Karpas-422 (cell line): ENCODE results near the gene PHF20. TPM values are rescaled to one million over a fixed set of nuclear protein-coding genes. Genes with fewer than 3 reads are reported as not detected.

Experiments
- DNase-seq: peaks from one replicate; pipeline ENCODE4 v3.0.0-alpha.2; 2015
- H2AFZ ChIP-seq: fragments of 200-600 bp; sonication (generic); 2 replicates; pipeline ENCODE4 v1.6.1; 2014; ENCODE audit warnings: antibody characterized with exemption, low read length, mixed read lengths
- H3K27ac ChIP-seq: fragments of 200-600 bp; sonication (generic); 2 replicates; pipeline ENCODE4 v1.5.1; 2014; ENCODE audit warnings: mild to moderate bottlenecking, low read length, moderate library complexity
- H3K27me3 ChIP-seq: fragments of 200-600 bp; sonication (generic); 2 replicates; pipeline ENCODE4 v1.6.1; 2014; ENCODE audit warnings: low read length, mixed read lengths
- H3K36me3 ChIP-seq: fragments of 200-600 bp; sonication (generic); 2 replicates; pipeline ENCODE4 v1.6.1; 2014; ENCODE audit warnings: low read length, mixed read lengths; ENCODE audit not compliant: insufficient read depth
- H3K4me1 ChIP-seq: fragments of 200-600 bp; sonication (generic); 2 replicates; pipeline ENCODE4 v1.6.1; 2014; ENCODE audit warnings: mild to moderate bottlenecking, low read length, mixed read lengths
- H3K4me2 ChIP-seq: fragments of 200-600 bp; sonication (generic); 2 replicates; pipeline ENCODE4 v1.6.1; 2014; ENCODE audit warnings: low read length, low read depth, mild to moderate bottlenecking; ENCODE audit not compliant: poor library complexity, severe bottlenecking
- H3K4me3 ChIP-seq: fragments of 200-600 bp; sonication (generic); 2 replicates; pipeline ENCODE4 v1.5.1; 2014; ENCODE audit warnings: mild to moderate bottlenecking, antibody characterized with exemption, low read length, mixed read lengths
- H3K79me2 ChIP-seq: fragments of 200-600 bp; sonication (generic); 2 replicates; pipeline ENCODE4 v1.6.1; 2014; ENCODE audit warnings: mild to moderate bottlenecking, low read length, mixed read lengths
- H3K9ac ChIP-seq: fragments of 200-600 bp; sonication (generic); 2 replicates; pipeline ENCODE4 v1.6.0; 2014; ENCODE audit warnings: low read length
- H3K9me2 ChIP-seq: fragments of 200-600 bp; sonication (generic), shearing (Covaris generic); replicated peaks from 2 replicates; pipeline ENCODE4 v1.6.0; 2014; ENCODE audit warnings: mild to moderate bottlenecking, low read length, moderate library complexity; ENCODE audit not compliant: insufficient read depth
- H3K9me3 ChIP-seq: fragments of 300-700, 200-600 bp; sonication (generic); 2 replicates; pipeline ENCODE4 v1.6.1; 2014; ENCODE audit warnings: low read length, mixed read lengths
- H4K20me1 ChIP-seq: fragments of 200-600 bp; sonication (generic); 2 replicates; pipeline ENCODE4 v1.6.1; 2014; ENCODE audit warnings: mild to moderate bottlenecking, antibody characterized with exemption, low read length, low read depth; ENCODE audit not compliant: insufficient read depth
- total RNA-seq: library from RNA; depleted of rRNA; stranded (reverse); fragments of >200 nt; shearing (Covaris generic); gene quantifications from 2 replicates; pipeline ENCODE4 v1.2.3, GENCODE V29; 2014; ENCODE audit warnings: low replicate concordance

PHF20 gene
- total RNA-seq, 1 experiment from 2014 or later = 27.8 TPM

- Histone ChIP-seq H3K4me3 (no peak overlapping the region), H3K4me1 (peaks cover 7% of the 10 kb centered on the region), H3K36me3 (peaks cover 16% of the 10 kb centered on the region; the same call in 1 of the 2 replicates)
These were observed 146.2 kb downstream of the PHF20 start for GRCh38 chr20:35918021-35918420.

GRCh38 chr20:35920523-35920922, 148.7 kb downstream of the PHF20 start:
- Histone ChIP-seq H3K4me3 (no peak overlapping the region), H3K36me3 (peaks cover 7% of the 10 kb centered on the region; the same call in 1 of the 2 replicates), H3K4me2 (no peak overlapping the region), H3K4me1 (peaks cover 7% of the 10 kb centered on the region), H3K9me3 (no peaks in the 10 kb centered on the region), H3K9ac (no peak overlapping the region), H3K9me2 (no peaks in the 10 kb centered on the region), H3K27ac (no peak overlapping the region), H3K79me2 (no peaks in the 10 kb centered on the region; the same call in 1 of the 2 replicates), H4K20me1 (no peaks in the 10 kb centered on the region), H2AFZ (no peak overlapping the region), H3K27me3 (no peaks in the 10 kb centered on the region)
- no peak for DNase-seq

More at GRCh38 chr20:35918021-35918420, 146.2 kb downstream of the PHF20 start:
- Histone ChIP-seq H3K27me3 (no peaks in the 10 kb centered on the region), H3K9me3 (no peaks in the 10 kb centered on the region), H3K4me2 (no peak overlapping the region), H3K27ac (no peak overlapping the region), H3K9ac (no peak overlapping the region), H3K9me2 (no peaks in the 10 kb centered on the region), H2AFZ (no peak overlapping the region), H3K79me2 (no peaks in the 10 kb centered on the region; the same call in 1 of the 2 replicates), H4K20me1 (no peaks in the 10 kb centered on the region)
- DNase-seq = no peak

GRCh38 chr20:35929301-35929700, 157.5 kb downstream of the PHF20 start:
- Histone ChIP-seq H3K79me2 (no peaks in the 10 kb centered on the region), H3K9me2 (no peaks in the 10 kb centered on the region), H3K27me3 (no peaks in the 10 kb centered on the region), H3K36me3 (peaks cover 2% of the 10 kb centered on the region; the same call in 1 of the 2 replicates), H3K4me3 (no peak overlapping the region), H2AFZ (no peak overlapping the region), H3K9ac (no peak overlapping the region), H3K4me1 (peaks cover 8% of the 10 kb centered on the region), H4K20me1 (no peaks in the 10 kb centered on the region), H3K27ac (no peak overlapping the region), H3K9me3 (no peaks in the 10 kb centered on the region), H3K4me2 (no peak overlapping the region)
- DNase-seq = no peak

DNA sequence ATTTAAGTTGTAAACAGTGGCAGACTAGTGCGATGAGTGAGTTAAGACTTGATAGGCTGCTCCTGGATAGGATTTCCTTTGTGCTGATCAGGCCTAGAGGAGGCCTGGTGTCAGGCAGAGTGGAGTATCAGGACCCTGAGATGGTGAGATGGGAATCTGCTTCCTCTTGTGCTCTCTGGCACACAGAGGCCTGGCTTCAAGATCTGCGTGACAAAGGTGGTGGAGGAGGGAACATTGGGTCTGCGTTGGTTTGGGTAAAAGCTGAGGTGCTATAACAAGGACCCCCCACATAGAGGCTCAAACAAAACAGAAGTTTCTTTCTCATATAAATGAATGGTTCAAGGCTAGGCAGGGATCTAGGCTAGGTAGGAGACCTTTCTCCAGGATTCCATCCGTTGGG, 162.2 kb downstream of the PHF20 start:
- Histone ChIP-seq H2AFZ (no peak overlapping the region), H3K9ac (peak overlapping the region; percentile 36), H3K4me2 (peak overlapping the region; percentile 51), H3K9me3 (no peaks in the 10 kb centered on the region), H3K27me3 (no peaks in the 10 kb centered on the region), H3K79me2 (peaks cover 18% of the 10 kb centered on the region; the same call in 1 of the 2 replicates), H3K4me3 (peak overlapping the region; percentile 13; the same call in 1 of the 2 replicates), H3K4me1 (peaks cover 16% of the 10 kb centered on the region), H3K9me2 (no peaks in the 10 kb centered on the region), H3K27ac (peak overlapping the region; percentile 43), H4K20me1 (no peaks in the 10 kb centered on the region), H3K36me3 (no peaks in the 10 kb centered on the region)
- no peak for DNase-seq

DNA sequence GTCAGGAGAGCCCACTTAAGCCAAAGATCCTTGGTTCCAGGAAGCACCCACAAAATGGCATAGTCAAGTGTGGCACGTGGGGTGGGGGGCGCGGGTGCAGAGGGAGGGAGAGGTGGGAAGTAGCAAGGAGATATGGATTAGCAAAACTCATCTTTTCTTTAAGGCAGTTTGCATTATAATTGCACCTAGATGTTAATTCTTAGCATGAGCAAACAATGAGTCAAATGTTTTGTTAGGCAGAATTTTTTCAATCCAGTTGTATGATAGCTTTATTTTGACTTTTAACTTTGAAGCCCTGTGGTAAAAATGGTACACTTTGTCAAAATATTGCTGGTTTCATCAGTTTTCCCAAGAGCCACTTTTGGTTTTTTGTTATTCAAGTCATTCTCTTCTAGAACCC, 167.4 kb downstream of the PHF20 start:
- H3K4me3 ChIP-seq = no peak overlapping the region
- H3K27me3 ChIP-seq = no peaks in the 10 kb centered on the region
- H3K4me2 ChIP-seq = no peak overlapping the region
- no peaks in the 10 kb centered on the region for H3K9me2 ChIP-seq
- H3K36me3 ChIP-seq = no peaks in the 10 kb centered on the region
- peaks cover 18% of the 10 kb centered on the region; the same call in 1 of the 2 replicates for H3K79me2 ChIP-seq
- no peak overlapping the region for H3K9ac ChIP-seq
- no peaks in the 10 kb centered on the region for H4K20me1 ChIP-seq
- DNase-seq = no peak
- no peak overlapping the region for H2AFZ ChIP-seq
- no peaks in the 10 kb centered on the region for H3K9me3 ChIP-seq
- H3K27ac ChIP-seq = no peak overlapping the region
- H3K4me1 ChIP-seq = peaks cover 9% of the 10 kb centered on the region

DNA sequence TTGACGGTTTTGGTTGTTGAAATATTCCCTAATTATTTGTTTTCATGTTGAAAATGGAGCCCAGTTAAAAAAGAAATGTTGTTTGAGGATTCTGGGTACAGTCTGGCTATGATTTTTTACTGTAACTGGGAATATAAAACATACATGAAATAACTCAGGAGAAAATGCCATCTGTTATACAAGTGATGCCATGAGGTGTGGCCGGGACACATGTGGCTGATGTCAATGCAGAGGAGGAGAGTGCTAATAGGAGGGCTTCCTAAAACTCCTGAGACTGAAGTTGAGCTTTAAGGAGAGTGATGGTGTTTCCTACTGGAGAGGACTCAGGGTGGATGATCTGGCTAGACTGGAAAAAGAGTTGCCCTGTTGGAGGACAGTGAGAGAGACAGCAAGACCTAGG, 169.8 kb downstream of the PHF20 start:
- no peaks in the 10 kb centered on the region for H3K9me2 ChIP-seq
- H3K9ac ChIP-seq = no peak overlapping the region
- H3K4me2 ChIP-seq = no peak overlapping the region
- no peak overlapping the region for H3K4me3 ChIP-seq
- no peaks in the 10 kb centered on the region for H3K4me1 ChIP-seq
- H2AFZ ChIP-seq = no peak overlapping the region
- H3K27me3 ChIP-seq = no peaks in the 10 kb centered on the region
- H3K27ac ChIP-seq = no peak overlapping the region
- H4K20me1 ChIP-seq = no peaks in the 10 kb centered on the region
- H3K9me3 ChIP-seq = no peaks in the 10 kb centered on the region
- H3K36me3 ChIP-seq = no peaks in the 10 kb centered on the region
- no peak for DNase-seq
- 0 out of 2 replicates have a peak, but pooled peaks cover 3% of the 10 kb centered on the region for H3K79me2 ChIP-seq

DNA sequence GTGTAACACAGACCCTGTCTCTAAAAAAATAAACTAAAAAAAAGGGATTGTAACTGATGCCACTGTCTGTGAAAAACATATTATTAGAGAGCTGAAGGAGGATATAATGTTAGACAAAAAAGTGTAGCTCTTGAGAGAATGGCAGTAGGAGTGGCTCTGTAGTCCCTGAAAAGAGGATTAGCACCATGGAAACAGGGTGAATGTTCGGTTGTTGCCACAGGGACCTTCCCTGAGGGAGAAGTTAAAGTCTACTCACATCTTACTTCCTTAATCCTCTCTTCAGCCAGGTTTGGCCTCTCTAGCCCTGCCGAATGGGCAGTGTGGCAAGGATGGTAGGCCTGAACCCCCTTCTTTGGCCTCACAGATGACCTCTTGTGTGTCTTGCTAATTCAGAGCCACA, 170.4 kb downstream of the PHF20 start:
- Histone ChIP-seq H4K20me1 (no peaks in the 10 kb centered on the region), H3K4me3 (no peak overlapping the region), H3K4me1 (no peaks in the 10 kb centered on the region), H3K27me3 (no peaks in the 10 kb centered on the region), H3K79me2 (no peaks in the 10 kb centered on the region), H3K27ac (no peak overlapping the region), H3K36me3 (no peaks in the 10 kb centered on the region), H3K9me2 (no peaks in the 10 kb centered on the region), H3K4me2 (no peak overlapping the region), H3K9ac (no peak overlapping the region), H2AFZ (no peak overlapping the region), H3K9me3 (no peaks in the 10 kb centered on the region)
- no peak for DNase-seq

DNA sequence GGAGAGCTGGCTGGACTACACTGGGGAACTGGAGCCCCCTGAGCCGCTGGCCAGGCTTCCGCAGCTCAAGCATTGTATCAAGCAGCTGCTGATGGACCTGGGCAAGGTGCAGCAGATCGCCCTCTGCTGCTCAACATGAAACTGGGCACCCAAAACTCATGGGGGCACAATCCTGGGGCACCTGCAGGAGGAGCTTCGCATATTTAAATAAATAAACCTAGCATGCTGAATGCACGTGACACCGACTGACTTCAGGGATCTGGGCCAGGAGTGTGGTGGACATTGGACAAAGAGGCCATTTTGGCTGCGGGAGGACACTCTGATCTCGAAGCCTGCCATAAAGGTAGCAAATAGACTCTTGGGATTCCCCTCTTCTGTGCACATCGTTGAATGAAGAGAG, 175.7 kb downstream of the PHF20 start:
- Histone ChIP-seq H4K20me1 (no peaks in the 10 kb centered on the region), H2AFZ (no peak overlapping the region), H3K79me2 (peaks cover 9% of the 10 kb centered on the region), H3K9me2 (no peaks in the 10 kb centered on the region), H3K4me1 (peaks cover 9% of the 10 kb centered on the region), H3K9ac (no peak overlapping the region), H3K27ac (no peak overlapping the region), H3K9me3 (no peaks in the 10 kb centered on the region), H3K36me3 (peaks cover 4% of the 10 kb centered on the region; the same call in 1 of the 2 replicates), H3K4me3 (no peak overlapping the region), H3K4me2 (no peak overlapping the region), H3K27me3 (no peaks in the 10 kb centered on the region)
- DNase-seq = peak; percentile 81
